ENCODE data around the gene NLRC5.

GRCh38 chr16:57115168-57115513, 125.8 kb downstream of the NLRC5 start:
- TF ChIP-seq CTCF (IDR thresholded peaks at IDR 0.05) (no peak), POLR2A (IDR thresholded peaks at IDR 0.05) (no peak)

All from Peyer's patch (tissue), 4 donors.